HEK293T (cell line): Measurements from ENCODE around the gene CAPN2.

Experiments used
- CTCF ChIA-PET: fragments of 350-600 bp; formaldehyde crosslinking; extraction: SDS; loops from one replicate; lab custom pipeline; 2021; ENCODE audit warnings: antibody characterized with exemption, inconsistent platforms; lab: Yijun Ruan, JAX
- POLR2A ChIA-PET: fragments of 350-600 bp; formaldehyde crosslinking; extraction: SDS; loops from one replicate; lab custom pipeline; 2020; ENCODE audit warnings: antibody characterized with exemption, inconsistent platforms; lab: Yijun Ruan, JAX
- DNase-seq: peaks from one replicate; pipeline ENCODE4 v3.0.0; 2012; ENCODE audit warnings: mixed read lengths; ENCODE audit errors: extremely low spot score
- ARNT ChIP-seq: fragments of 450-650 bp; IDR thresholded peaks from 2 replicates; pipeline ENCODE4 v1.6.1; 2017; ENCODE audit warnings: mild to moderate bottlenecking
- BHLHE40 ChIP-seq: fragments of 450-650 bp; IDR thresholded peaks from 2 replicates; pipeline ENCODE4 v1.6.1; 2016; ENCODE audit warnings: mild to moderate bottlenecking, moderate library complexity, borderline replicate concordance
- CTBP1 ChIP-seq: fragments of 450-650 bp; IDR thresholded peaks from 2 replicates; pipeline ENCODE4 v1.6.1; 2016; ENCODE audit warnings: borderline replicate concordance
- ELF4 ChIP-seq: fragments of 450-650 bp; IDR thresholded peaks from 2 replicates; pipeline ENCODE4 v1.6.1; 2017; ENCODE audit warnings: antibody characterized with exemption
- FOXA1 ChIP-seq: fragments of 450-650 bp; IDR thresholded peaks from 2 replicates; pipeline ENCODE4 v1.6.1; 2016; ENCODE audit warnings: mild to moderate bottlenecking
- FOXK2 ChIP-seq: fragments of 450-650 bp; IDR thresholded peaks from 2 replicates; pipeline ENCODE4 v1.6.1; 2016; ENCODE audit warnings: mild to moderate bottlenecking
- FOXM1 ChIP-seq: fragments of 450-650 bp; IDR thresholded peaks from 2 replicates; pipeline ENCODE4 v1.6.1; 2017; ENCODE audit warnings: mild to moderate bottlenecking, borderline replicate concordance
- HDGF ChIP-seq: fragments of 450-650 bp; IDR thresholded peaks from 2 replicates; pipeline ENCODE4 v1.6.1; 2017; ENCODE audit warnings: antibody characterized with exemption, borderline replicate concordance
- L3MBTL2 ChIP-seq: fragments of 450-650 bp; conservative IDR thresholded peaks from 2 replicates; pipeline ENCODE4 v1.6.1; 2016; ENCODE audit warnings: mild to moderate bottlenecking
- LEF1 ChIP-seq: fragments of 450-650 bp; IDR thresholded peaks from 2 replicates; pipeline ENCODE4 v1.6.1; 2017; ENCODE audit warnings: mild to moderate bottlenecking, borderline replicate concordance
- NFRKB ChIP-seq: fragments of 450-650 bp; IDR thresholded peaks from 2 replicates; pipeline ENCODE4 v1.6.1; 2016; ENCODE audit warnings: mild to moderate bottlenecking, moderate library complexity
- SP1 ChIP-seq: fragments of 450-650 bp; IDR thresholded peaks from 2 replicates; pipeline ENCODE4 v1.6.1; 2017
- SUZ12 ChIP-seq: fragments of 450-650 bp; IDR thresholded peaks from 2 replicates; pipeline ENCODE4 v1.6.1; 2016; ENCODE audit warnings: mild to moderate bottlenecking
- TARDBP ChIP-seq: fragments of 450-650 bp; IDR thresholded peaks from 2 replicates; pipeline ENCODE4 v1.6.1; 2016
- ZNF384 ChIP-seq: fragments of 450-650 bp; IDR thresholded peaks from 2 replicates; pipeline ENCODE4 v1.6.1; 2016
- TF ChIP-seq, protein P1 (sequence below): fragments of 450-650 bp; IDR thresholded peaks from 2 replicates; pipeline ENCODE4 v1.6.1; 2016

The CAPN2 gene

DNA sequence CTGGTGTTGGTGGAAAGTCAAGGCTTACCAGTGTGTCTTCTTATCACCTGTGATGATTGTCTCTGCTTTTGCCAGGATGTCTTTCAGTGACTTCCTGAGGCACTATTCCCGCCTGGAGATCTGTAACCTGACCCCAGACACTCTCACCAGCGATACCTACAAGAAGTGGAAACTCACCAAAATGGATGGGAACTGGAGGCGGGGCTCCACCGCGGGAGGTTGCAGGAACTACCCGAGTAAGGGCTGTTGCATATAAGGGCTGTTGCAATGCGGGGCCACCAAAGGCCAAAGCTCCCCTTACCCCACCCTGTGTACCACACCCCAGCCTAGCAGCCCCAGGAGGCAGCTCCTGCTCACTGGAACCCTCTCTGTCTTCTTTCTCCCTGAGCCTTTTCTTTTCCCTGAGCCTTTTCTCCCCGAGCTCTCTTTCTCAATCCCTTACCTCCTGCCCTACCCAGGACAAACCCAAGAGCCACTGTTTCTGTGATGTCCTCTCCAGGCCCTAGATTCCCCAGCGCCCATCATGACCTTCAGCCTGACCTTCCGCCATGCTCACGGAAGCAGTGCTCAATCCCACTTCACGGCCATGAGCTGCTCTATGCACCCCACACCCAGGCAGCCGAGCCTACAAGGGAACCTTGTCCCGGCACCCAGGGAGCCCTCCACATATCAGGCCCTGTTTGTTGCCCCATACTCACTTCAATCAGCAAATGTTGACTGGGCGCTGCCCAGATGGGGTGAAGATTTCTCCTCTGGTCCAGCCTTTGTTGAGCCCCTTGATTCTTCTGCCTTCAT, 40.6 kb downstream of the CAPN2 start:
- CTCF ChIA-PET: no interaction called here
- TF ChIP-seq L3MBTL2: no peak
- no peak for TF ChIP-seq HDGF
- TF ChIP-seq NFRKB: no peak
- no peak for TF ChIP-seq ELF4
- TF ChIP-seq SUZ12: no peak
- TF ChIP-seq BHLHE40: no peak
- no peak for TF ChIP-seq ARNT
- no peak for TF ChIP-seq TARDBP
- POLR2A ChIA-PET: no interaction called here
- no peak for DNase-seq

DNA sequence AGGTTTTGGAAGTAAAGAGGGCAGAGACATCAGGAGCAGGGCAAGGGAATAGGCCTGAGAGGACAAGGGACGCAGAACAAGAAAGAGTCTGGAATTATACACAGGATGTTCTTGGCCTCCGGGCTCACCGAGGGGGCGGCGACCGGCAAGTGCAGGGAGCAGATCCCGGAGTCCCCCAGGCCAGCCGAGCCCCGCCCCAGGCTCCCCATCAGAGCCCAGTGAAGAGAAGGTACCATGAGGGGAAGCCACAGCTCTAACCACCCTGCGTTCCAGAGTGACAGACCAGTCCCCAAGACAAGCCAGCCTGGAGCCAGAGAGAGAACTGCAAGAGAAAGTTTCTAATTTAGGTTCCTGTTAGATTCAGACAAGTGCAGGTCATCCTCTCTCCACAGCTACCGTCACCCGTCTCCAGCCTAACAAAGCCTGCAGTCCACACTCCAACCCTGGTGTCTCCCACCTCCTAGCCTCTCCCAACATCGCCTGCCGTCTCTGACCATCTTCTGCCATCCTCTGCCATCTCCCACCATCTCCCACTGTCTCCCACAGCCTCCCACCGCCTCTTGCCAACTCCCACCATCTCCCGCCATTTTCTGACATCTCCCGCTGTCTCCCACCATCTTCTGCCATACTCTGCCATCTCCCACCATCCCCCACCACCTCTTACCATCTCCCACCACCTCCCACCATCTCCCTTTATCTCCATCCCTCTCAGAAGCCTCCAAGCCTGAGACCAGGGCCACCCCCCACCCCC, 42.5 kb downstream of the CAPN2 start:
- TF ChIP-seq FOXA1: no peak
- TF ChIP-seq TARDBP: no peak
- no peak for TF ChIP-seq ZNF384
- TF ChIP-seq NFRKB: no peak
- TF ChIP-seq ARNT: no peak
- no peak for TF ChIP-seq BHLHE40
- TF ChIP-seq FOXM1: no peak
- no peak for TF ChIP-seq SP1
- no peak for TF ChIP-seq CTBP1
- no peak for TF ChIP-seq HDGF
- TF ChIP-seq L3MBTL2: no peak
- no peak for TF ChIP-seq LEF1
- TF ChIP-seq SUZ12: no peak
- TF ChIP-seq, protein P1, sequence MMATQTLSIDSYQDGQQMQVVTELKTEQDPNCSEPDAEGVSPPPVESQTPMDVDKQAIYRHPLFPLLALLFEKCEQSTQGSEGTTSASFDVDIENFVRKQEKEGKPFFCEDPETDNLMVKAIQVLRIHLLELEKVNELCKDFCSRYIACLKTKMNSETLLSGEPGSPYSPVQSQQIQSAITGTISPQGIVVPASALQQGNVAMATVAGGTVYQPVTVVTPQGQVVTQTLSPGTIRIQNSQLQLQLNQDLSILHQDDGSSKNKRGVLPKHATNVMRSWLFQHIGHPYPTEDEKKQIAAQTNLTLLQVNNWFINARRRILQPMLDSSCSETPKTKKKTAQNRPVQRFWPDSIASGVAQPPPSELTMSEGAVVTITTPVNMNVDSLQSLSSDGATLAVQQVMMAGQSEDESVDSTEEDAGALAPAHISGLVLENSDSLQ: no peak
- POLR2A ChIA-PET: no interaction called here
- CTCF ChIA-PET: no interaction called here
- DNase-seq: no peak

DNA sequence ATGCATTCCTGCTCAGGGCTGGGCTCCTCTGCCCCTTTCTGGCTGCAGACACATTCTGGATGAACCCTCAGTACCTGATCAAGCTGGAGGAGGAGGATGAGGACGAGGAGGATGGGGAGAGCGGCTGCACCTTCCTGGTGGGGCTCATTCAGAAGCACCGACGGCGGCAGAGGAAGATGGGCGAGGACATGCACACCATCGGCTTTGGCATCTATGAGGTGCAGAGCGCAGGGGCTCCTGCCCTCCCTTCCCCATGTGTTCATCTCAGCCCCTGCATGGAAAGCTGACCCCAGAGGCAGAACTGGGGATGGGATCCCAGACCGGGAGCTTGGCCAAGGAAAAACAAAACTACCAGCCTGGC, 43.1 kb downstream of the CAPN2 start:
- TF ChIP-seq ELF4 (no peak), TARDBP (no peak), CTBP1 (no peak), FOXA1 (no peak), FOXK2 (no peak), NFRKB (no peak), LEF1 (no peak), HDGF (no peak), BHLHE40 (no peak), ARNT (no peak), L3MBTL2 (no peak), FOXM1 (no peak), SUZ12 (no peak), SP1 (no peak), ZNF384 (no peak)
- TF ChIP-seq, protein P1: no peak
- ChIA-PET CTCF (no interaction called here), POLR2A (no interaction called here)
- no peak for DNase-seq

DNA sequence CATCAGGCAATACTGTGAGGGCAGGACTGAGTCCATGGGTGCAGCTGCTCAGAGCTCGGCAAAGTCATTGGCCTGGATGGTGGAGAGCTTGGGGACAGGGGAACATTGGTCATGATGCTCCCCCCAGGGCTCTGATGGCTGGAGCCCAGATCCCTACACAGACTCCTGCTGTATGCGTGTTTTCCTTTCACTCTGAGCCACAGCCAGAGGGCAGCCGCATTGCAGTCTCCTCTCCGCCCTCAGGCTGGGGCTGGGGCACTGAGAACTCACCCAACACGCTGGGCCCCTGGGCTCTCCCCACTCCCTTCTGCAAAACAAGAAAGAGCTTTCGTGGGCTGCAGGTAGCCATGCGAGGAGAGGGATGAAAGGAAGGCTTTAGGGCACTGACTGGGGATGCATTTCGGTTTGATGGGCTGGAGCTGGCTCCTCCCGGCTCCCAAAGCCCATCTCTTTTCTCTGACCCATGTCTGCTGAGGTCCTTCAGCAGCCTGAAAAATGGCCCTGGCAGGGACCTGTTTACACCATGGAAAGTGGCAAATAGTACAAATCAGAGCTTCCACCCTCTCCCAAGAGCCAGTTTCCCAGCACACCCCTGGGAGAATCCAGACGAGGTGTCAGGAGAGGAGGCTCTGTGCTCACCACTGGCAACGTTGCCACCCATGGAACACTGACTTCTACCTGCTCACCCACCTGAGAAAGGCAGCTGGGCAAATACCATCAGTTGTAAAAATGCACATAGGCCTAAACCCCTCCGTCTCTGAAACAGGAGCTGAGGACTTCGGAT, 43.8 kb downstream of the CAPN2 start:
- DNase-seq: no peak
- CTCF ChIA-PET: no interaction called here
- TF ChIP-seq NFRKB (no peak), L3MBTL2 (no peak), FOXA1 (no peak), CTBP1 (no peak), BHLHE40 (no peak)
- POLR2A ChIA-PET: no interaction called here

DNA sequence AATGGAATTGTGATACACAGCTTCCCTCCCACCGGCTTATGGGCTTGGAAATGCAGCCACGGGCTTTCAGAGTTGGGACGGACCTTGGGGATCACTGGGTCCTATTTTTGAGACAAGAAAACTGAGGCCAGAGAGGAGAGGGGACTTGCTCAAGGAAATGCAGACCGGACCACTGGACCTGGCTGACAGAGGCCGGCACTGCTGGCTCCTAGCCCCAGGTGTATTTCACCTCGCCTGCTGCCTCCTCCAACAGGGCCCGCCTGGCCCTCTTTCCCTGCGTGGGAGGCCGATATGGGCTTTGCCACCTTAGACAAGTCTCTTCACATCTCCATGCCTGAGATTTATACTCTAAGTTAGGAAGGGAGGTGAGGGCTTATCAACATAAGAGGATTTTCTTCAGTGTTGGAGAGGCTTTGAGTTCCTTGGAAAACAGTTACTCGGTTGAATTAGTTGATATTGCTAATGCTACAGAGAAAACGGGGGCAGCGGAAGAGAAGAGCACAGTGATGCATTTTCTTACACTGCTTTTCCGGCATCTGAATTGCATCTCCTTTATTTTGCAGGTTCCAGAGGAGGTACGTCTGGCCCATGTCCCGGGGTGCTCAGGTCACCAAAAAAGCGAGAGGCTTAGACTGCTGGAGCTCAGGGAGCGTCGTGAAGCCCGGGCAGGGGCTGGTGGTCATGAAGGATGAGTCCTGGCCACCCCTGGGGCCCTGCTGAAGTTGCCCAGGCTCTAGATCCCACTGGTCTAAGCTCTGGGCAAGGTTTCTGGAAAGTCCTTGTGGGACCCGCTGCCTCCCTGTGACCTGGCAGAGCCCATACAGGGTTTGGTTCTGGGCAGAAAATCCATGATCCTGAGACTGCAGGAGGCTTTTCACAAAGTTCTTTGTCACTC, 44.7 kb downstream of the CAPN2 start:
- POLR2A ChIA-PET: no interaction called here
- DNase-seq: no peak
- CTCF ChIA-PET: no interaction called here
- TF ChIP-seq BHLHE40 (no peak), FOXM1 (no peak), LEF1 (no peak), SP1 (no peak), CTBP1 (no peak), ARNT (no peak), L3MBTL2 (no peak), FOXK2 (no peak), FOXA1 (no peak), NFRKB (no peak), ELF4 (no peak), SUZ12 (no peak), HDGF (no peak), ZNF384 (no peak), TARDBP (no peak)
- TF ChIP-seq, protein P1: no peak
